ENCODE measurements around the gene AMH.

DNA sequence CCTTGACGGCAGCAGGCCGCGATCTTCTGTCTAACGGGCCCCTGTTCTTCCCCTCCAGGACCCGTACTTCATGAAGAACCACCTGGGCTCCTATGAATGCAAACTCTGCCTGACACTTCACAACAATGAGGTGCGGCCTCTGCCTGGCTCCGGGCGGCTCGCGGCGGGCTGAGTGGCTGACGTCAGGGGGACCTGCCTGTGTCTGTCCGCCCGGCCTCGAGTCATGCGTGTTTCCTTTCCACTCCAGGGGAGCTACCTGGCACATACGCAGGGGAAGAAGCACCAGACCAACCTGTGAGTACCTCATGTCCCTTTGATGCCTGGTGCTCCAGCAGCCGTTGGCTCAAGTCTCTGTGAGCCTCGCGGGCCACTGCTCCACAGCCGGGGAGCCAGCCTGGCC, 4.6 kb upstream of the AMH start:
- TF ChIP-seq POLR2AphosphoS5 (IDR thresholded peaks at IDR 0.05), result no peak
- TF ChIP-seq, protein P1, sequence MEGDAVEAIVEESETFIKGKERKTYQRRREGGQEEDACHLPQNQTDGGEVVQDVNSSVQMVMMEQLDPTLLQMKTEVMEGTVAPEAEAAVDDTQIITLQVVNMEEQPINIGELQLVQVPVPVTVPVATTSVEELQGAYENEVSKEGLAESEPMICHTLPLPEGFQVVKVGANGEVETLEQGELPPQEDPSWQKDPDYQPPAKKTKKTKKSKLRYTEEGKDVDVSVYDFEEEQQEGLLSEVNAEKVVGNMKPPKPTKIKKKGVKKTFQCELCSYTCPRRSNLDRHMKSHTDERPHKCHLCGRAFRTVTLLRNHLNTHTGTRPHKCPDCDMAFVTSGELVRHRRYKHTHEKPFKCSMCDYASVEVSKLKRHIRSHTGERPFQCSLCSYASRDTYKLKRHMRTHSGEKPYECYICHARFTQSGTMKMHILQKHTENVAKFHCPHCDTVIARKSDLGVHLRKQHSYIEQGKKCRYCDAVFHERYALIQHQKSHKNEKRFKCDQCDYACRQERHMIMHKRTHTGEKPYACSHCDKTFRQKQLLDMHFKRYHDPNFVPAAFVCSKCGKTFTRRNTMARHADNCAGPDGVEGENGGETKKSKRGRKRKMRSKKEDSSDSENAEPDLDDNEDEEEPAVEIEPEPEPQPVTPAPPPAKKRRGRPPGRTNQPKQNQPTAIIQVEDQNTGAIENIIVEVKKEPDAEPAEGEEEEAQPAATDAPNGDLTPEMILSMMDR (IDR thresholded peaks at IDR 0.05 in 8 of 11, conservative IDR thresholded peaks at IDR 0.05 in 3 of 11), result no peak

Data from spleen (tissue), 7 donors.